ENCODE data around the gene RERE.

Gene RERE

DNA sequence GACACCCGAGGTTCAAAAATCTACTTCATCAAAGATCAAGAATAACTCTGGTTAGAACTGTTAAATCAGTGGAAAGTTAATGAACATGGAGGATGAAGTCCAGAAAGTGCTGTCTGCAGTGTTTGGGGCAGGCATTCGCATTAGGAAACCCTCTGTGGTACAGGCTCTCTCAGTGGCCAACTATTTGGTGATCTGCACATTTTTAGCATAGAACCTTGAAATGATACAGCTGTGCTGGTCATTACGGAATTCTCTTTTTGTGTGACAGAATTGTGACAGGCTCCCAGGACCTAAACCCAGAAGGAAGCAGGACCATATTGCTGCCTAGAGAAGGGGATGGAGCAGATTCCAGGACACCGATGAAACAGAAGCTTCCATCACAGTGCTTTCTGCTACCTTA, 410.5 kb downstream of the RERE start:
- no peak for DNase-seq (ENCODE audit: low spot score)
- TF ChIP-seq CTCF (IDR thresholded peaks at IDR 0.05; ENCODE audit: extremely low read depth, missing control alignments): no peak

- DNase-seq (ENCODE audit: low spot score): no peak
- TF ChIP-seq CTCF (IDR thresholded peaks at IDR 0.05; ENCODE audit: extremely low read depth, missing control alignments): no peak
These were observed 411.4 kb downstream of the RERE start for GRCh38 chr1:8406011-8406410.

DNA sequence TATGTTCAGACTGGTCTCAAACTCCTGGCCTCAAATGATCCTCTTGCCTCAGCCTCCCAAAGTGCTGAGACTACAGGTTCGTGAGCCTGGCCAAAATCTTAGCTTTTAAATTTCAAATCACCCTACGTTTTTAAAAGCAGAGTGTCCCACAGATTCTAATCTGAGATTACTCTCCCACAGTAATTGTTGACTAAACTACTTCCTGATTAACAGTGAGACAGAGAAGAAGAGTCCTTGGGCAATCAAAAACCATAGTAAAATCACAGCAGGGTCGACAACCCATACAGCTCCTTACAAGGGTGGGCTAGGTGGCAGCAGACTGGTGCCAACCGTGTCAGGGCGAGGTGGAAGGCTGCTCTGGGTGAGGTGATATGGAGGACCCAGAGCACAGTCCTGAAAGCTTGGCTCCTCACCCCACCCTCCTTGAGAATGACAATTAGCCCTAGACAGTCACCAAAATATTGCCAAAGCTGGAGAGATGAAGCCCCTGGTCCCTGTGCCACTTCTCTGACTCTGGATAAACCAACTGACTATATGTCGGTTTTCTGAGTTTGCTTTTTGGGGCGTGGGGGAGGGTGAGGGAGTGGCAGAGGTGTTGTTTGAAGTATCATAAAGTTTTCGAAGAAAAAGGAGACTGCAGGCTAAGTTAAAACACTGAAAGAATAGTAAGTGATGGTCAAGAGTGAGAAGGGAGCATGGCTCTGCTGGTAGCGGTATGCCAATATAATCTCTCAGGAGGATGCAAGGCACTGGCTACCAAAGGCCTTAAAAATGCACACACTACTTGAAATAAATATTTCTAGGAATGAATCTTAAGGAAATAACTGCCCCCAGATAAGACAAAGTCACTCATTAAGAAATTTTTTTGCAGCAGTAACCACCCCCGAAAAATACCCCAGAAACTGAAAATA, 412.7 kb downstream of the RERE start:
- no peak for DNase-seq (ENCODE audit: low spot score)
- TF ChIP-seq CTCF (IDR thresholded peaks at IDR 0.05; ENCODE audit: extremely low read depth, missing control alignments): no peak

- no peak for TF ChIP-seq CTCF (IDR thresholded peaks at IDR 0.05; ENCODE audit: extremely low read depth, missing control alignments)
- DNase-seq (ENCODE audit: low spot score): no peak
These were observed 415.2 kb downstream of the RERE start for GRCh38 chr1:8402109-8402710.

DNA sequence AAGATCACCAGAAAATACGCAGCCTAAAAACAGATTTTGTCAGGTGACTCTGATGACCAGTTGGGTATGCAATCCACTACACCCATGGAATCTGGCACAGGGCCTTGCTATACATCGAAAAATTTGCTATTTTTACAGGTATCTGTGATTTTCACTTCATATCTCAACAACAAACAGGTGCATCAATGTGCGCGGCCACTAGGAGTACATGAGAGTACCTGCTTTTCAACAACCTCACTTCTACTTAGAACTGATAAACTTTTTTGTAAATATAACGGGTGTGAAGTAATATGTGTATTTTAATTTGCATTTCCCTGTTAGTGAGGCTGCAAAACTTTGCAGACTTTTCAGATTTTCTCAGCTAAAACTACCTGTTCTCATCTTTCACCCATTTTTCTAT, 418.8 kb downstream of the RERE start:
- TF ChIP-seq CTCF (IDR thresholded peaks at IDR 0.05; ENCODE audit: extremely low read depth, missing control alignments): no peak
- DNase-seq (ENCODE audit: low spot score): no peak

DNA sequence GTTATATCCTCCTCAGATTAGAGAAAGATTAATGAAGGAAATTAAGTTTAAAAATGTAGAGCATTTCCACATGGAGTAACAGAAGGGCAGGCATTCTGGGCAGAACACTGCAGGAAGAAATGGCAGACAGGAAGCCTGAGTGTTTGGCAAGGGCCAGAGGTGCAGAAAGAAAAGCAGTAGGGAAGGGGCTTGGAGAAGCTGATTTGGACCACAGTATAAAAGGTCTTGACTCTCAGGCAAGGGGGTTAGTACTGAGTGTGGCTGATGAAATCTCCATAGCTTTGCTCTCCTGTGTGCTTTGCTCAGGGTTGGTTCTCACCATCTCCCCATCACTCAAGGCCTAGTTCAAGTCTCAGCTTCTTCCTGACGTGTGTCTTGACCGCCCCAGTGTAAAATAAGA, 419.4 kb downstream of the RERE start:
- no peak for DNase-seq (ENCODE audit: low spot score)

More for the DNA sequence above, 419.4 kb downstream of the RERE start:
- TF ChIP-seq CTCF (IDR thresholded peaks at IDR 0.05; ENCODE audit: extremely low read depth, missing control alignments): no peak
